GM15510 (cell line): Measurements from ENCODE around the gene FGFR2.

Source experiments
- POLR2A ChIP-seq: IDR thresholded peaks from 3 replicates; pipeline ENCODE4 v1.6.1; 2011; ENCODE audit warnings: borderline replicate concordance; ENCODE audit not compliant: insufficient read length; ENCODE audit errors: extremely low read depth

Gene FGFR2

DNA sequence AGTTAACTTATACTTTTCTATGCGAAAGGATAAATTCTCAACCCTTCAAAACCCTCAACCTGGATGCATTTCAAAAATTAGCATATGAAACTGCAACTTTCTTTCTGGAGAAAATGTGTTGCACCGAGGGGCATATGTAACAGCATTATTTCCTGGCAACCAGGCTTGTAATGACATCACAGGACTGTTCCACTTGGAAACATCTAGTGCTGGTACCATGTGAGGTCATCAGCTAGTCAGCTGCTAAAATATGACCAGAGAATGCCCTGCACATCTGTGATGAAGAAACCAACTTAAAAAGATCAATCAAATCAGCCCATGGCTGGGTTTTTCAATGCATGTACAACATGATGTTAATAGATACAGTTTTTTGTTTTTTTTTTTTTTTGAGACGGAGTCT lies 40.0 kb downstream of the FGFR2 start:
- TF ChIP-seq POLR2A: no peak

DNA sequence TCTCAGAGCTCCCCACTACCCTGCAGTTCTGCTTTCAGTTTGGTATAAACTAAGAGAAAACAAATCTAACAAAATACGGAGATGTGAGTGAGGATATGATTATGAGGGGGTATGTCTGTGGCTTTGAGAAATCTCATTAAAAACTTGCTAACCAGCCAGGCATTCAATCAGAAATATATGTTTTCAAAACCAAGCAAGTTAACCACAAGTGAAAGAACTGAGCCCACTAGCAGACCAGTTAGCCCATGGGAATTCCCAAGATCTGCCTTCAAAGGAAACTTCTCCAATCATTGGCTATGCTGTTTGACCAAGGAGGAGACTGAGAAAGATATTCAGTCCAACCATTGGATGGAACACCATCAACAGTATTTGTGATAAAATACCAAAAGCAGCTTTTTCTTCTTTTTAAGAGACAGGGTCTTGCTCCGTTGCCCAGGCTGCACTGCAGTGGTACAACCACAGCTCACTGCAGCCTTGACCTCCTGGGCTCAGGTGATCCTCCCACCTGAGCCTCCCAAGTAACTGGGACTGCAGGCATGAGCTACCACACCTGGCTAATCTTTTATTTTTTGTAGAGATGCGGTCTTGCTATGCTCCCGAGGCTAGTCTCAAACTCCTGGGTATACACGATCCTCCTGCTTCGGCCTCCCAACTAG lies 41.2 kb downstream of the FGFR2 start:
- no peak for TF ChIP-seq POLR2A

DNA sequence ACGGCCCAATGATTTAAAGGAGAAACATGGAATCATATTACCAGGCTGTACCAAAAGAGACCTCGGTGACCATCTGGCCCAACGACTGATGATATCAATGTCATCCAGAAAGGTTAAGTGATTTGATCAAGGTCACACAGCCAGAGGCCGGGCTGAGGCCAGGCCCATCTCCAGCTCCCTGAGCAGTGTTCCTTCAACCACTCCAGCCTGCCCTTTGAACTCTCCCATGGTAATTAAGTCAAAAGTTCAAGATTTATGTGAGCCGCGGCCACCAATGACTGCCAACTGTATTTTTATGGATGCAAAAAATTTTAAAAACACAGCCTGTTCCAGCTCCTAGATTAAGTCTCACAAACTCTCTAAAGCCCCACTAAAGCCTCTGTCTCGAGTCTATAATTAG lies 41.8 kb downstream of the FGFR2 start:
- no peak for TF ChIP-seq POLR2A

GRCh38 chr10:121553511-121554264 lies 44.6 kb downstream of the FGFR2 start:
- no peak for TF ChIP-seq POLR2A

GRCh38 chr10:121552746-121553145 lies 45.5 kb downstream of the FGFR2 start:
- no peak for TF ChIP-seq POLR2A

DNA sequence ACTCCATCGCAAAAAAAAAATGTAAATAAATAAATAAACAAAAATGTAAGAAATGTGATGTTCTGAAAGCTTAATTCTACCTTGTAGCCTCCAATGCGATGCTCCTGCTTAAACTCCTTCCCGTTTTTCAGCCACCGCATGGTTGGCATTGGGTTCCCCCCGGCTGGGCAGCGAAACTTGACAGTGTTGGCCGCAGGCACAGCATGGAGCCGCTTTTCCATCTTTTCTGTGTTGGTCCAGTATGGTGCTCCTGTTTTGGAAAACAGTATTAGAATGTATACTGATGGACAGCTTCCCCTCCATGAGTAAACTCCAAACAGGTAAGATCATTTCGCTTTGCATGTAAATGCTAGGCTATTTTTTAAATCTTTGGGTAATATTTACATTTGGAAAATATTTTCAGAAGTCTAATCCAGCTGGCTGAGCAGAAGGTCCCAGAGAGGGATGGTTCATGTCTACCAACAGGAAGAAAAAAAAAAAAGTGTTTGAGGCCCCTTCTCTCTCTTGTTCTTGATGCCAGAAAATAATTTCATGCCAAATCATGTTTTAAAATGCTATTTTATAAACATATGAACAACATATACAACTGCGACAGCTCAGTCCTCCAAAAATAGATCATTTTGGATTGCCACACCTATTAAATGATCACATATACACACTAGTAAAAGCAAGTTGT lies 46.9 kb downstream of the FGFR2 start:
- no peak for TF ChIP-seq POLR2A

- TF ChIP-seq POLR2A: no peak
Measured at GRCh38 chr10:121544301-121544869, 53.9 kb downstream of the FGFR2 start.

GRCh38 chr10:121543545-121543944 lies 54.7 kb downstream of the FGFR2 start:
- no peak for TF ChIP-seq POLR2A

- no peak for TF ChIP-seq POLR2A
Measured at GRCh38 chr10:121541450-121542120, 56.7 kb downstream of the FGFR2 start.

GRCh38 chr10:121540732-121541395 lies 57.4 kb downstream of the FGFR2 start:
- no peak for TF ChIP-seq POLR2A

DNA sequence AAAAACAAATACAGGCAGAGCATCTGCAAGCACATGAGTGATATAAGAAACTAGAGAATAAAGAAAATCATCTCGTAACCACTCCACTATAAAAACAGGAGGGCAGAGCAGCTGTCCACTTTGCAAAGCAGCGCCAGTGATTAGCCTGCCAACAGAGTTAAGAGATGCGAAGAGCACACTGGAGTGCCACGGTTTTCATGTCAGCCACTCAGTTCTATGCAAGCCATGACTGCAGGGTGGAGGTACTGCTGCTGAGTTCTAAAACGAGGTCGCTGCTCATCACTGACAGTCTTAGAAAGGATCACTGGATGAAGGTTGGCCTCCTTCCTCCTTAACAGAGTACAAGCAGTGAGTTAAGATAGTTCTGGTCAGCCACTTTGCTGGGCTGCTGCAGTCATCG lies 58.5 kb downstream of the FGFR2 start:
- no peak for TF ChIP-seq POLR2A

GRCh38 chr10:121536310-121536913 lies 61.8 kb downstream of the FGFR2 start:
- TF ChIP-seq POLR2A: no peak

DNA sequence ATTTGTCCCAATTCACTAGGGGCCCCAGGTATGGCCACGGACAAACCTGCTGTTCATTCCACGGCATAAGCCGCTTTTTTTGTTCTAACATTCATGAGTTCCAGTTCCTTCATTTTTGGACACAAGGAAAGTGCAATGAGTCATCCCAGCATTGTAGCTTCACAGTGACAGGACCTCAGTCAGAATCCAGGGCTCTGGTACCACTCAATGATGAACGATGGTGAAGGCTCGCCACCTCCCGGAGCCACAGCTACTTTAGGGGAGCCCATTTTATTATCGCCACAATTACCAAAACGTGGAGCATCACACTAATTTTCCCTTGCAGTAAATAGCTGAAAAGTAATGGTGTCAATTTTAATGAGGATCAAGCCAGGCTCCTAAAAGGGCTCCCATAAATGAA lies 62.9 kb downstream of the FGFR2 start:
- no peak for TF ChIP-seq POLR2A

- TF ChIP-seq POLR2A: no peak
Measured at GRCh38 chr10:121532292-121532864, 65.9 kb downstream of the FGFR2 start.

GRCh38 chr10:121531830-121532178 lies 66.4 kb downstream of the FGFR2 start:
- TF ChIP-seq POLR2A: no peak
